HTR-8/SVneo (cell line): Measurements from ENCODE around the gene ZNF593OS.

Source experiments
- DNase-seq: peaks from one replicate; pipeline ENCODE4 v3.0.0; 2011; ENCODE audit warnings: low spot score, mixed read lengths; ENCODE audit not compliant: insufficient read length
- FAIRE-seq: peaks from 2 replicates; lab custom pipeline; 2011; peaks lifted over from hg19 to GRCh38; lab: Jason Lieb, UNC

The ZNF593OS gene

GRCh38 chr1:26171084-26172072, at the start of gene ZNF593OS:
Gene ZNF593OS, minus strand, starts transcription at chr1:26171832. Its CDS starts 171 bp downstream, at chr1:26171661.
- FAIRE-seq (no peak), DNase-seq (no peak)

- DNase-seq (no peak), FAIRE-seq (no peak)
Measured at GRCh38 chr1:26221094-26221493, 49.5 kb upstream of the ZNF593OS start.

DNA sequence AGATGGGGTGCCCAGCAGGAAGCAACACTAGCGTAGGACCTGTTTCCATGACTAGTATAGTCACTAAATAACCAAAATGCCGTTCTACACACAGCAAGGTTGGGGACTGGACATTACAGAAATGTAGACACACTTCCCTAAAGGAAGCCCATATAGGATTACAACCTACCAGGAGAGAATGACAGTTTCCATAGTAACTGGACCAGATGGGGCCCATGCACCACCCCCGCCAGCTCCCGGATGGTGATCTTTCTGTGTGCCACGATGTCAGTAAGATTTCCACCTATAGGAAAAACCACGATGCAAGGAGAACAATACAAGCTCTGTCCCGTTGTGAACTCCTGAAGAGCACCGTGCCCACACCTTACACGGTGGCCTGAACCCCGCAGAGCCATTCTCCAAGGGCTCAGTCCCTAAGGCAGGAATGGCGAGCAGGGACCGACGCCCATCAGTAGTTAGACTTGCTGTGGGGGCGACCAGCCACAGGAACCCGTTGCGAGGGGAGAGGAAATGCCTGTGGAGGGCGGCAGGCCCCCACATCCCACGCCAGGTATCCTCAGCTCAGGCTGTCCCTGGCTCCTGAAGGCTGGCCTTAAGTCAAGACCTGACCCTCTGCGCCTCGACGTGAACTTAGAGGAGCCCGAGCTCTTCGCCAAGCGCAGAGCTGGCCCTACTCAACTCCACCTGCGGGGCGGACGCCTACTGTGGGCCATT, 48.7 kb upstream of the ZNF593OS start:
- DNase-seq (no peak), FAIRE-seq (peak; percentile 60)

- FAIRE-seq: no peak
- no peak for DNase-seq
Measured at GRCh38 chr1:26218906-26219494, 47.4 kb upstream of the ZNF593OS start.

DNA sequence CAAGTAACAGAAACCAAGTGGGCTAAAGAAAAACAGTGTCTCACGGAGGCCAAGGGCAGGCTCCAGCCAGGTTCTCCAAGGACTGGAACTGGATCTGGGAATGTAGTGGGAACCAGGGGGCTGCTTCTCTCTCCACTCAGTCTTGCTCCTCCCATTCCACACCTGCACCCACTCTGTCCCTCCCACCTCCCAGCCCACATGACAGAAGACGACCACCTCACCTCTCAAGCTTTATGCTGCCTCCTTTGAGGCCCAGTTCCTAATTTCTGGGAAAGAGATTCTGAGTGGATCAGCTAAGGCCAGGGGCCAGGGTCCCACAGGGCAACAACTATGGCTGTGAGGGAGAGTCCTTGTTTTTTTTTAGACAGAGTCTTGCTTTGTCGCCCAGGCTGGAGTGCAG, 43.6 kb upstream of the ZNF593OS start:
- no peak for FAIRE-seq
- DNase-seq: no peak

DNA sequence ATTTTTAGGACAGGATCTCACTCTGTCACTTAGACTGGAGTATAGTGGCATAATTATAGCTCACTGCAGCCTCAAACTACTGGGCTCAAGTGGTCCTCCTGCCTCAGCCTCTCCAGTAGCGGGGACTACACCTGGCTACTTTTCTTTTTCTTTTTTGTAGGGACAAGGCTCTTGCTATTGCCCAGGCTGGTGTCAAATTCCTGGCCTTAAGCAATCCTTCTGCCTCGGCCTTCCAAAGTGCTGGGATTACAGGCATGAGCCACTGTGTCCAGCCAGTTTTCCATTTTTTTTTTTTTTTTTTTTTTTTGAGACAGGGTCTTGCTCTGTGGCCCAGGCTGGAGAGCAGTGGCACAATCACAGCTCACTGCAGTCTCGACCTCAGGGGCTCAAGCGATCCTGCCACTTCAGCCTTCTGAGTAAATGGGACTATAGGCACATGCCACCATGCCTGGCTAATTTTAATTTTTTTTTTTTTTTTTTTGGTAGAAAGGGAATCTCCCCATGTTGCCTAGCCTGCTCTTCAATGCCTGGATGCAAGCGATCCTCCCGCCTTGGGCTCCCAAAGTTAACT, 41.8 kb upstream of the ZNF593OS start:
- DNase-seq (no peak), FAIRE-seq (no peak)

GRCh38 chr1:26212726-26213125, 41.1 kb upstream of the ZNF593OS start:
- FAIRE-seq (no peak), DNase-seq (no peak)

DNA sequence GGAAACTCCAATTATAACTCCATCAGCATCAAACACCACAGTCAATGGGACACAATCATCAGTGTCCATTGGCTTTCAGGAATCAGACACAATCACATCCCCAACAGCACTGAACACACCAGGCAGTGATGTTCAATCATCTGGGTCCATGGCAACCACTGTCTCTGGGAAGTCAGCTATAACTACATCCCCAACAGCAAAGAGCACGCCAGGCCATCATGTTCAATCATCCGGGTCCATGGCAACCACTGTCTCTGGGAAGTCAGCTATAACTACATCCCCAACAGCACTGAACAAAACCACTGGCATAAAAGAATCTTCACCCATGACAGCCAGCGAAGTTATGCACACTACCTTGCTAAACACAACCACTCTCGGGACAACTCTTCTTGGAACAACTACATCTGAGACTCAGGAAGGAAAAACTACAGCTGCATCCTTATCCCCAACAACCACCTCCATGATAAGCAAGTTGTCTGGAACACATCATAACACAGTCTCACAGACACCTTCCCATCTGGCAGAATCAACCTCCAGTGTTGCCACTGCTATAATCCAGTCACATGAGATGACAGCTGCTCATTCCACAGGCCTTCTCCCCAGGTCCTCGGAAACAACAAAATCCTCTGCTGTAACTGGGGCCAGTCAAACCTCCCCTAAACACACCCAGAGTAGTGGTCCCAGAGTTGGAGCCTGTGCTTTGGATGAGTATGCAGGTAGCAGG, 38.7 kb upstream of the ZNF593OS start:
- DNase-seq (no peak), FAIRE-seq (no peak)

GRCh38 chr1:26203642-26204318, 32.1 kb upstream of the ZNF593OS start:
- DNase-seq (no peak), FAIRE-seq (no peak)

DNA sequence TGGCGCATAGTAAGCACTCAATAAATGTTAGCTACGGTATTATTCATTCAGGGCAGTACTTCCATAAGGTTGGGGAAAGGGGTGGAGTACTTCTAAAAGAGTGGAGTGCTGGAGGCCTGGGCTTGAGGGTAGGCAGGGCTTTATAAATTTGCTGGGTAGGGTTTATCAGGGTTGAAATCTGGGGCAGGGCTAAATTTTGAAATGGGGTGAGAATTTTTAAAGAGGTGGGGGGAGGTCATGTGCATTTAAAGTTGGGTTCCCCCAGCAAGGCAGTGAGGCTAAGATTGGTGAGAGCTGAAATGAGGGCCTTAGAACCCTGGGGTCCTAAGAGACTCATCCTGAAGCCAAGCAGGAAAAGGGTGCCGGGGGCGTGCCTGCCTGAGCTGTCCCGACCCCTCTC, 28.8 kb upstream of the ZNF593OS start:
- FAIRE-seq (no peak), DNase-seq (no peak)

- FAIRE-seq (no peak), DNase-seq (no peak)
Measured at GRCh38 chr1:26197813-26198212, 26.2 kb upstream of the ZNF593OS start.

DNA sequence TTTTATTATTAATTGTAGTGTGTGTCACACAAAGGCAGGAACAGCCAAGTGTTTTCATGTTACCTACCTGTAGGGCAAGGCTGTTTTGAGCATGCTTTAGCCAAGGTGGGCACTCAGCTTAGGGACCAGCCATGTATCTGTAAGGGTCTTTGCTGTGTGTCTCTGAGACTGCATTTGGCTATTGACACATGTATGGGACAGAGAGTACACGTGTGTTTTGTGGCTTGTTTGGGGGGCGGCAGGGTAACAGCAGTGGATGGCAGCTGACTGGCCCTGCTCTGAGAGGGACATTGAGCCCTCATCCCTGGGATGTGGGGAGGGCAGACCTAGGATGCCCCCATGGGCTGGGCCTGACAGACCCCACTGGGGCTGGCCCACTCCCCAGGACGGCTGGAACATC, 25.7 kb upstream of the ZNF593OS start:
- no peak for DNase-seq
- no peak for FAIRE-seq

GRCh38 chr1:26195805-26196204, 24.2 kb upstream of the ZNF593OS start:
- no peak for FAIRE-seq
- DNase-seq: no peak

DNA sequence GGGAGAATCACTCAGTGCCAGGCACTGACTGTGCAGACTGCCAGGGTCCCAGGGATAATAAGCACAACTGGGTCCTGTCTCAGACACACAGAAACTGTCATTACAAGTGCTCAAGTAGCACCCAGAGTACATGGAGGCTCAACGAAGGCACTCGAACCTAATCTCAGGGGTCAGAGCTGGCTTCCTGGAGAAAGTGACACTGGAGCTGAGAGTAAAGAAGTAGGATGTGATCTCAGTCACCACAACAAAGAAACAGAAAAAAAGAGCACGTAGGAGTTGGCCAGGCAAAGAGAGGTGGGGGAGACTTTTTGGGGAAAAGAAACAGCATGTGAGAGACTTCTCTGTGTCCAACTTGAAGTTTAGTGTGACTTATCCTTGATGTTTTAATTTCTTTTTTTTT, 20.1 kb upstream of the ZNF593OS start:
- DNase-seq (no peak), FAIRE-seq (no peak)

DNA sequence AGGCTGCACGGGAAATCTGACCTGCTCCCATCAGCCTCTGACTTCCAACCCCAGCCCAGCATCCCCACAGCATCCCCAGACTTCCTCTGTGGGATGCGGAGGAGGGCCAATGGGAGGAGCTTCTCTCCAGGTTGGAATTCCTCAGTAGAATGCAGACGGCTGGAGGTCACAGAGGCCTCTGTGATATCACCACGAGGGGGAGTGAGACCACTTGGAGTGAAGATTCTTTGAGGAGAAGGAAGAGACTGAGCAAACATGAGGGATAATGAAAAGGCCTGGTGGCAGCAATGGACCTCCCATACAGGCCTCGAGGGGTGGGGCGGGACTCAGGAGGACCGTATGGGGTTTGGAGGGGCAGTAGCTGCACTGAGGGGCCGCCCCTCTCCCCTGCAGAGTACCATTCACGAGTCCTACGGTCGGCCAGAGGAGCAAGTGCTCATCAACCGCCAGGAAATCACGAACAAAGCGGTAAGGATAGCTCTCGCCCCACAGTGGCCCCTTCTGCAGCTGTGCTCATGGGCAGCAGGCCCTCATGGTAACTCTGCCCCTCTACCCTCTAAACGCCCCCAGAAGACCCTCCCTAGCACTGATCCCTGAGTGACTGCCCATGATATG, 18.8 kb upstream of the ZNF593OS start, which contains the start of gene CATSPER4:
Gene CATSPER4, plus strand, starts transcription at position 230 of the 615 bp plus-strand sequence. Its CDS starts 26 bp downstream, at position 256.
- no peak for FAIRE-seq
- peak; percentile 53 for DNase-seq

GRCh38 chr1:26189751-26190275, 18.2 kb upstream of the ZNF593OS start:
- FAIRE-seq (no peak), DNase-seq (no peak)

- DNase-seq (no peak), FAIRE-seq (no peak)
Measured at GRCh38 chr1:26189331-26189730, 17.7 kb upstream of the ZNF593OS start.

DNA sequence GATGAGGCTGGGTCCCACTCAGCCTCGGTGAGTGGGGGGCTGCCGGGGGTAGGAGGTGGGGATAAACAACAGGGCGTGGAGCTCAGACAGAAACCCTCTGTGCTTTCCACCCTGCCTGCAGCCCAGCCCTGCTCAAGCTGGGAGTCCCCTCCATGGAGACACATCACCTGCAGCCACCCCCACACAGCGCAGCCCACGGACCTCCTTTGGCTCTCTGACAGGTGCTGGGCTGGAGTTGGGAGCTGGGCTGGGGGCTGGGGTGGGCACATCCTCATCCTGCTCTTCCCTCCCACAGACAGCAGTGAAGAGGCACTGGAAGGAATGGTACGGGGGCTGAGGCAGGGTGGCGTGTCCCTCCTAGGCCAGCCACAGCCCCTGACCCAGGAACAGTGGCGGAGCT, 16.8 kb upstream of the ZNF593OS start:
- no peak for FAIRE-seq
- DNase-seq: no peak

GRCh38 chr1:26187882-26188281, 16.2 kb upstream of the ZNF593OS start:
- no peak for DNase-seq
- no peak for FAIRE-seq
